HG03432 (cell line): Measurements from ENCODE around the gene CDH7.

Experiments
- ATAC-seq: cut with Tn5 transposase; IDR thresholded peaks from one replicate; pipeline ENCODE4 v1.9.1; 2021; ENCODE audit warnings: mild to moderate bottlenecking, moderate library complexity; ENCODE audit not compliant: unreplicated experiment

Gene CDH7

GRCh38 chr18:65907281-65907680 is 156.5 kb downstream of the CDH7 start:
- ATAC-seq: no peak

DNA sequence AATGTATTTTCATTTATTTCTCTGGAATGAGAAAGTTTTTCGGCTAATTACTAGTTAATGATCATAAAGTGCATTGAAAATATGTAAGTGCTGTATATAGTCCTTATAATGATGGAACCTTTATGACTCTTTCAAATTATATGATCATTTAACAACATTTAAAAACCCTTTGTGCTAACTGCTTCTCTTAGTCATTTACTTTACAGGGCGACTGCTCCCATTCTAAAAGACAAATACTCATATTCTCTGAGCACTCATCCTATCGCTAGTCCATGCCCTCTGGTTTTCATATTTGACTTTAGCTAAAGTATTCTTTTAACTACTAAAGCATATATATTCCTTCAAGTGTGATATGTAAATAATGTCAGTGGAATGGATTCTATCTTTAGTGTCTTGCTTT is 168.2 kb downstream of the CDH7 start:
- ATAC-seq: no peak

DNA sequence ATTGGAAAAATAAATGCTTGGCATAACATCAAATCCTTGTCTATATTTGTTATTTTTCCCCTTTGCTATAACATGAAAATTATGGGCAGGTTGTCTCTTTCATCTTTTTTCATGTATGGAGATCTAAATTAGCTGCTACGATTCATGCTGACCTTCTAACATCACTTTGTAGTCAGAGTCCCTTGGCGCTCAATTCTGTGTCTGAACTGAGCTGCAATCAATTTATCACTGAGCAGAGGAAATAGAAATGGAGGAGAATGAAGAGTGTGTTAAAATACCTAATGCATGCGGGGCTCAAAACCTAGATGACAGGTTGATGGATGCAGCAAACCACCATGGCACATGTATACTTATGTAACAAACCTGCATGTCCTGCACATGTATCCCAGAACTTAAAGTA is 168.9 kb downstream of the CDH7 start:
- ATAC-seq: no peak

- ATAC-seq: no peak
Observed at GRCh38 chr18:65922103-65922502, 171.3 kb downstream of the CDH7 start.

DNA sequence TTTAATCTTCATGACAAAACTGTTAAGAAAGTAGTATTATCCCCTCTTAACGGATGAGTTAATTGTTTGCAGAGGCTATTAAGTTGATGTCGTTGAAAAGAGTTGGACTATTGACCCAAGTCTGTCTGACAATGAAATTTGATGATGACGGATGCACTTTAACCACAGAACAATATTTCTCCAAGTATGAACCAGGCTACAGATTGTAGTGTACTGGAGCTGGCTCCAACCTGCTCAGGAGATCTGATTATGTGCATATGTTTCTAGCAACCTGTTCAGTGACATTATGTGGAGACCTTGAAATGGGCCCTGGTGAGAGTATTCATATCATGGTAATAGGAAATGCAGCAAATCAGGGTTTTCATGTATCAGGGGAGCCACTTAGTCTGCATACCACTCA is 174.1 kb downstream of the CDH7 start:
- no peak for ATAC-seq

DNA sequence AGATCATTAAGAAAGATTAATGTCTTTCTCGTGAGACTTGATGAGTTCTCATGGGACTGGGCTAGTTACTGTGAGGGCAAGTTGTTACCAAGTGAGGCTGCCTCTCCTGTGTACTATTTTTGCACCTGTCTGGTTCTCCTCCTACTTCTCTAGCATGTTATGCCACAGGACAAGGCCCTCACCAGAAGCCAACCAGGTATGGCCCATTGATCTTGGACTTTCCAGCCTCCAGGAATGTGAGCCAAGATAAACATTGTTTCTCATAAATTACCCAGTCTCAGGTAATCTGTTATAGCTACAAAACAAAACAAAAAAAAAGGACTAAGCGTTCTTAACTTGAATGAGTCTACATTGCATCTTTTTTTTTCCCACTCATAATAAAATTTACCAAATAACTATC is 184.1 kb downstream of the CDH7 start:
- ATAC-seq: no peak

- no peak for ATAC-seq
Observed at GRCh38 chr18:65936678-65937077, 185.9 kb downstream of the CDH7 start.

DNA sequence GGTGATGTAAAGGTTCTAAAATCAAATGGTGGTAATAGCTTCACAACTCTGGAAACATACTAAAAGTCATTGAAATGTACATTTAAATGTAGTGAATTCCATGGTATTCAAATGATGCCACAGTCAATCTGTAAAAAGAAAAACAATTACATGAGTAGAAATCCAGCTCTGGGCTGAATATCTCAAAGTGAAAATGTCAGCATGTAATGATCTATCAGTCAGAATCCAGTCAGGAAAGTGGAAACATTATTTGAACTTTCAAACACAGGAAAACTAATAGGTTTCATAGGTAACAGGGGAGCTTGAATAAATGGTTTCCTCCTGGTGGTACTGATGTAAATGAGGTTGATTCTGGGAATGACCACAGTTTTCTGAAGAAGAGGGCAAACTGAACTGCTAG is 186.4 kb downstream of the CDH7 start:
- no peak for ATAC-seq

DNA sequence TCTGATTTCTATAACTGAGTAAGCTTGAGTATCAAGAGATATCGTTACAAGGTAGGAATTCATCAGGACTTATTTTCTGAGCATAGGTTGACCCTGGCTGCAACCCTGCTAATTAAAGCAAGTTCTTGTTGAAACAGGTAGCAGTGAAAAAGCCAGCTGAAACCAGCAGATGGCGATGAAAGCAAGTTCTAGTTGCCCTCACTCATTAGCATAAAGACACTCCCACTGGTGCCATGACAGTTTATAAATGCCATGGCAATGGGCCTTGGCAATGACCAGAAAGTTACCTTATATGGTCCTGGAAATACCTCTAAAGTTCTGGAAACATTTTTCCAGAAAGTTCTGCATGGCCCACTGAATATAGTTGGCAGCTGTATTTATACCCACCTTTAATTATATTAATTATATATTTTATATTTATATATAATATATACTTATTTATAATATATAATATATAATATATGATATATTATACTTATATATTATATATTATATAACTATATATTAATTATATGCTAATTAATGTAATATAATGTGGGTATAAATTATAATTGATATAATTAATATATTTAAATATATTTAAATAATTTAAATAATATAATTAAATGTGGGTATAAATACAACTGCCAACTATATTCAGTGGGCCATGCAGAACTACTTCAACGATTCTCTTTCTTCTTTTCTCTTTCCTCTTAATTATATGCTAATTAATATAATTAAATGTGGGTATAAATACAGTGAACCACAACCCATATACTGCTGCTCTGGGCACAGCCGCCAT is 188.0 kb downstream of the CDH7 start:
- ATAC-seq: peak; percentile 95
